DOHH2 (cell line): Measurements from ENCODE around the gene CAMK2D.

Experiments
- EZH2phosphoT487 ChIP-seq: fragments of 200-600 bp; sonication (generic); IDR thresholded peaks from 2 replicates; pipeline ENCODE4 v1.6.1; 2017; ENCODE audit warnings: borderline replicate concordance, mild to moderate bottlenecking, antibody characterized with exemption, low read length, moderate library complexity, mixed read lengths
- TF ChIP-seq, protein P1 (sequence below): fragments of 200-600 bp; sonication (generic); IDR thresholded peaks from one replicate; pipeline ENCODE4 v1.5.1; 2014; ENCODE audit warnings: antibody characterized with exemption, mild to moderate bottlenecking, low read depth, low read length; ENCODE audit not compliant: poor library complexity, severe bottlenecking

DNA sequence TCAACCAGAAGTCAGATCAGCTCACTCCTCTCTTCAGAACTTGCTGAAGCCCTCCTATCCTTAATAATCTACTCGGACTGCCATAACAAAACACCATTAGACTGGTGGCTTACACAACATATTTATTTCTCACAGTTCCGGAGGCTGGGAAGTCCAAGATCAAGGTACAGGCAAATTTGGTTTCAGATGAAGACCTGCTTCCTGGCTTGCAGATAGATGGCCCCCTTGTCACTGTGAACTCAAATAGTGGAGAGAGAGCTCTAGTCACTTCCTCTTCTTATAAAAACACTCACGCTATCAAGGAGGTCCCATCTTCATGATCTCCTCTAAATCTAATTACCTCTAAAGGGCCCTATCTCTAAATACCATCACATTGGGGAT, 125.1 kb downstream of the CAMK2D start:
- TF ChIP-seq, protein P1, sequence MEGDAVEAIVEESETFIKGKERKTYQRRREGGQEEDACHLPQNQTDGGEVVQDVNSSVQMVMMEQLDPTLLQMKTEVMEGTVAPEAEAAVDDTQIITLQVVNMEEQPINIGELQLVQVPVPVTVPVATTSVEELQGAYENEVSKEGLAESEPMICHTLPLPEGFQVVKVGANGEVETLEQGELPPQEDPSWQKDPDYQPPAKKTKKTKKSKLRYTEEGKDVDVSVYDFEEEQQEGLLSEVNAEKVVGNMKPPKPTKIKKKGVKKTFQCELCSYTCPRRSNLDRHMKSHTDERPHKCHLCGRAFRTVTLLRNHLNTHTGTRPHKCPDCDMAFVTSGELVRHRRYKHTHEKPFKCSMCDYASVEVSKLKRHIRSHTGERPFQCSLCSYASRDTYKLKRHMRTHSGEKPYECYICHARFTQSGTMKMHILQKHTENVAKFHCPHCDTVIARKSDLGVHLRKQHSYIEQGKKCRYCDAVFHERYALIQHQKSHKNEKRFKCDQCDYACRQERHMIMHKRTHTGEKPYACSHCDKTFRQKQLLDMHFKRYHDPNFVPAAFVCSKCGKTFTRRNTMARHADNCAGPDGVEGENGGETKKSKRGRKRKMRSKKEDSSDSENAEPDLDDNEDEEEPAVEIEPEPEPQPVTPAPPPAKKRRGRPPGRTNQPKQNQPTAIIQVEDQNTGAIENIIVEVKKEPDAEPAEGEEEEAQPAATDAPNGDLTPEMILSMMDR = peak; percentile 70
- no peak for TF ChIP-seq EZH2phosphoT487
